Thoracic aorta (tissue), 2 donors: ENCODE measurements around the gene MYH7. TPM values are rescaled to one million over a fixed set of nuclear protein-coding genes. Genes with fewer than 3 reads are reported as not detected.

Experiments
- ATAC-seq: fragments of 150-250 bp; one replicate; pipeline ENCODE4 v1.8.0; 2017; ENCODE audit warnings: low read depth; ENCODE audit not compliant: insufficient number of reproducible peaks, low FRiP score
- DNase-seq: peaks from one replicate; pipeline ENCODE4 v3.0.0-alpha.2; 2020; ENCODE audit warnings: low spot score
- H3K27ac ChIP-seq, 2 donors: fragments of 200-600 bp; sonication (generic); 1 replicate in 1 of 2; 2 replicates in 1 of 2; pipeline ENCODE4 v1.5.1; 2016; ENCODE audit warnings: mild to moderate bottlenecking in 2 of 2, moderate library complexity in 2 of 2
- H3K27me3 ChIP-seq: fragments of 200-600 bp; sonication (generic); replicated peaks from 2 replicates; pipeline ENCODE4 v1.6.0; 2016; ENCODE audit warnings: mild to moderate bottlenecking; ENCODE audit not compliant: insufficient read depth
- H3K36me3 ChIP-seq: fragments of 200-600 bp; sonication (generic); one replicate; pipeline ENCODE4 v1.5.1; 2016
- H3K4me1 ChIP-seq, 2 donors: fragments of 200-600 bp; sonication (generic); 1 replicate in 1 of 2; 2 replicates in 1 of 2; pipeline versions ENCODE4 v1.5.1 to v1.6.0; 2016; ENCODE audit warnings: low read depth in 2 of 2, mild to moderate bottlenecking in 1 of 2; ENCODE audit not compliant: control insufficient read depth in 1 of 2
- H3K4me3 ChIP-seq: fragments of 200-600 bp; sonication (generic); 2 replicates; pipeline ENCODE4 v1.5.1; 2016; ENCODE audit warnings: mild to moderate bottlenecking
- H3K9me3 ChIP-seq: fragments of 200-600 bp; sonication (generic); 2 replicates; pipeline ENCODE4 v1.5.1; 2016
- CTCF ChIP-seq: fragments of 200-600 bp; sonication (generic); IDR thresholded peaks from one replicate; pipeline ENCODE4 v1.5.1; 2019; ENCODE audit warnings: antibody characterized with exemption
- total RNA-seq, 2 donors: library from RNA; depleted of rRNA; stranded (reverse); fragments of >200 nt; gene quantifications; one replicate each; pipeline versions ENCODE4 v1.1.0 to v1.2.3, GENCODE V29; 2016

MYH7 gene
- total RNA-seq, 2 donors from 2014 or later = 0.81 TPM; not detected in 1

GRCh38 chr14:23414254-23414653, 21.2 kb downstream of the MYH7 start:
- no peak overlapping the region for H3K4me3 ChIP-seq

GRCh38 chr14:23413681-23414080, 21.8 kb downstream of the MYH7 start:
- no peaks in the 10 kb centered on the region for H3K9me3 ChIP-seq
- ATAC-seq = no peak
- no peak for DNase-seq
- H3K36me3 ChIP-seq = no peaks in the 10 kb centered on the region
- no peak overlapping the region for H3K4me3 ChIP-seq
- H3K27ac ChIP-seq = no peak overlapping the region
- TF ChIP-seq CTCF = no peak
- H3K27me3 ChIP-seq = no peaks in the 10 kb centered on the region
- no peaks in the 10 kb centered on the region for H3K4me1 ChIP-seq

More at GRCh38 chr14:23414254-23414653, 21.2 kb downstream of the MYH7 start:
- TF ChIP-seq CTCF = no peak
- Histone ChIP-seq H3K36me3 (no peaks in the 10 kb centered on the region), H3K27me3 (no peaks in the 10 kb centered on the region), H3K4me1 (no peaks in the 10 kb centered on the region), H3K27ac (no peak overlapping the region), H3K9me3 (no peaks in the 10 kb centered on the region)
- ATAC-seq (no peak), DNase-seq (no peak)

GRCh38 chr14:23411563-23412525, 23.6 kb downstream of the MYH7 start:
- no peak for TF ChIP-seq CTCF
- Histone ChIP-seq H3K36me3 (no peaks in the 10 kb centered on the region), H3K9me3 (no peaks in the 10 kb centered on the region), H3K27me3 (no peaks in the 10 kb centered on the region), H3K4me3 (no peak overlapping the region), H3K4me1 (no peaks in the 10 kb centered on the region), H3K27ac (no peak overlapping the region)
- no peak for ATAC-seq
- no peak for DNase-seq

- Histone ChIP-seq H3K9me3 (no peaks in the 10 kb centered on the region), H3K4me3 (no peak overlapping the region), H3K4me1 (no peaks in the 10 kb centered on the region), H3K36me3 (no peaks in the 10 kb centered on the region), H3K27me3 (no peaks in the 10 kb centered on the region), H3K27ac (no peak overlapping the region)
- no peak for DNase-seq
- TF ChIP-seq CTCF = no peak
- ATAC-seq = no peak
These were observed 25.4 kb downstream of the MYH7 start for GRCh38 chr14:23409966-23410635.

- H3K36me3 ChIP-seq = no peaks in the 10 kb centered on the region
- no peak overlapping the region for H3K27ac ChIP-seq
- no peak for TF ChIP-seq CTCF
- DNase-seq (no peak), ATAC-seq (no peak)
- no peak overlapping the region for H3K4me3 ChIP-seq
- no peaks in the 10 kb centered on the region for H3K9me3 ChIP-seq
- H3K4me1 ChIP-seq = no peaks in the 10 kb centered on the region
- no peaks in the 10 kb centered on the region for H3K27me3 ChIP-seq
These were observed 26.0 kb downstream of the MYH7 start for GRCh38 chr14:23409475-23409874.
